Type B pancreatic cell (in vitro differentiated cells): ENCODE measurements around the gene BCR. TPM values are rescaled to one million over a fixed set of nuclear protein-coding genes. Genes with fewer than 3 reads are reported as not detected.

ENCODE experiments used
- DNase-seq: peaks from one replicate; pipeline ENCODE4 v3.0.0; 2021; ENCODE audit warnings: mixed read lengths; ENCODE audit not compliant: unreplicated experiment; ENCODE audit errors: extremely low spot score
- H3K27ac Mint-ChIP-seq: 2 replicates; pipeline ENCODE4 v1.8.0; 2021; ENCODE audit warnings: mild to moderate bottlenecking, mixed read lengths
- H3K27me3 Mint-ChIP-seq: 2 replicates; pipeline ENCODE4 v1.8.0; 2021; ENCODE audit warnings: mixed read lengths
- H3K36me3 Mint-ChIP-seq: 2 replicates; pipeline ENCODE4 v1.8.0; 2021; ENCODE audit warnings: mixed read lengths
- H3K4me1 Mint-ChIP-seq: one replicate; pipeline ENCODE4 v1.8.0; 2021; ENCODE audit warnings: mixed read lengths; ENCODE audit not compliant: unreplicated experiment
- H3K4me3 Mint-ChIP-seq: 2 replicates; pipeline ENCODE4 v1.8.0; 2021; ENCODE audit warnings: mild to moderate bottlenecking, mixed read lengths
- H3K9me3 Mint-ChIP-seq: 2 replicates; pipeline ENCODE4 v1.8.0; 2021; ENCODE audit warnings: mixed read lengths
- CTCF ChIP-seq: fragments of 200-600 bp; sonication (generic); conservative IDR thresholded peaks from 2 replicates; pipeline ENCODE4 v1.5.0; 2021; ENCODE audit warnings: antibody characterized with exemption, mild to moderate bottlenecking
- total RNA-seq: library from RNA; stranded (reverse); gene quantifications from 2 replicates; pipeline ENCODE4 v1.2.1, GENCODE V29; 2021; ENCODE audit warnings: low replicate concordance

BCR gene
- total RNA-seq, 1 donor from 2014 or later, result 61.2 TPM

GRCh38 chr22:23190526-23190925, 10.2 kb downstream of the BCR start:
- H3K4me1 Mint-ChIP-seq, result peaks cover 43% of the 10 kb centered on the region
- no peak for TF ChIP-seq CTCF
- no peak overlapping the region for H3K27ac Mint-ChIP-seq
- H3K27me3 Mint-ChIP-seq, result no peaks in the 10 kb centered on the region
- no peak overlapping the region for H3K4me3 Mint-ChIP-seq
- H3K36me3 Mint-ChIP-seq, result peaks cover 25% of the 10 kb centered on the region
- no peaks in the 10 kb centered on the region for H3K9me3 Mint-ChIP-seq
- DNase-seq, result no peak

- Mint-ChIP-seq H3K36me3 (peaks cover 20% of the 10 kb centered on the region), H3K4me3 (no peak overlapping the region), H3K27me3 (no peaks in the 10 kb centered on the region), H3K27ac (peak overlapping the region; percentile 30), H3K4me1 (peaks cover 47% of the 10 kb centered on the region), H3K9me3 (no peaks in the 10 kb centered on the region)
- no peak for DNase-seq
- no peak for TF ChIP-seq CTCF
These were observed 11.8 kb downstream of the BCR start for GRCh38 chr22:23192133-23192532.

- Mint-ChIP-seq H3K9me3 (no peaks in the 10 kb centered on the region), H3K27ac (peak overlapping the region; percentile 66), H3K4me3 (no peak overlapping the region), H3K4me1 (peaks cover 49% of the 10 kb centered on the region), H3K36me3 (peaks cover 23% of the 10 kb centered on the region), H3K27me3 (no peaks in the 10 kb centered on the region)
- no peak for TF ChIP-seq CTCF
- no peak for DNase-seq
These were observed 12.2 kb downstream of the BCR start for GRCh38 chr22:23192558-23192957.

- Mint-ChIP-seq H3K4me3 (no peak overlapping the region), H3K9me3 (no peaks in the 10 kb centered on the region), H3K27me3 (no peaks in the 10 kb centered on the region), H3K27ac (peak overlapping the region; percentile 66), H3K4me1 (peaks cover 45% of the 10 kb centered on the region), H3K36me3 (peaks cover 19% of the 10 kb centered on the region)
- TF ChIP-seq CTCF, result no peak
- no peak for DNase-seq
These were observed 13.0 kb downstream of the BCR start for GRCh38 chr22:23193196-23193827.

GRCh38 chr22:23193882-23194281, 13.6 kb downstream of the BCR start:
- Mint-ChIP-seq H3K27ac (peak overlapping the region; percentile 45), H3K9me3 (no peaks in the 10 kb centered on the region), H3K4me1 (peaks cover 45% of the 10 kb centered on the region), H3K36me3 (peaks cover 19% of the 10 kb centered on the region), H3K4me3 (no peak overlapping the region), H3K27me3 (no peaks in the 10 kb centered on the region)
- DNase-seq, result no peak
- no peak for TF ChIP-seq CTCF
